GM12875 (cell line): Measurements from ENCODE around the gene NFIC.

ENCODE experiments used
- H3K4me3 ChIP-seq: one replicate; pipeline ENCODE4 v1.5.1; 2011; ENCODE audit warnings: low read depth, low read length, control low read depth
- CTCF ChIP-seq: IDR thresholded peaks from 2 replicates; pipeline ENCODE4 v1.5.1; 2011; ENCODE audit warnings: low read depth, mild to moderate bottlenecking, control low read depth, inconsistent platforms, low read length, moderate library complexity, borderline replicate concordance; ENCODE audit not compliant: insufficient read depth

NFIC gene

GRCh38 chr19:3494559-3494958 lies 128.2 kb downstream of the NFIC start:
- H3K4me3 ChIP-seq: no peak overlapping the region
- TF ChIP-seq CTCF: no peak

GRCh38 chr19:3496392-3497273 lies 130.2 kb downstream of the NFIC start:
- TF ChIP-seq CTCF: no peak
- H3K4me3 ChIP-seq: no peak overlapping the region

- no peak overlapping the region for H3K4me3 ChIP-seq
- no peak for TF ChIP-seq CTCF
These were observed 131.6 kb downstream of the NFIC start for GRCh38 chr19:3497757-3498520.

GRCh38 chr19:3499738-3500428 lies 133.5 kb downstream of the NFIC start:
- TF ChIP-seq CTCF: no peak
- H3K4me3 ChIP-seq: peak overlapping the region; percentile 92

- TF ChIP-seq CTCF: no peak
These were observed 134.2 kb downstream of the NFIC start, which contains the start of gene DOHH for GRCh38 chr19:3500429-3501101. Gene DOHH (minus strand): TSS chr19:3500674. CDS start chr19:3496814, 3,860 bp downstream.

GRCh38 chr19:3501780-3502179 lies 135.4 kb downstream of the NFIC start:
- H3K4me3 ChIP-seq: no peak overlapping the region
- TF ChIP-seq CTCF: no peak

More at GRCh38 chr19:3500429-3501101, 134.2 kb downstream of the NFIC start, which contains the start of gene DOHH:
- H3K4me3 ChIP-seq: peak within 1 kb of the TSS; percentile 92
